T-helper 1 cell treated with Interleukin-12 subunit alpha and Interleukin-12 subunit beta and Interleukin-4 antibody, amounts not matched to agents 30 μg/mL and 1 μg/mL, for 36 hours (primary cell): Measurements from ENCODE around the gene MPPE1.
"Not testable (repeated sequence)": the region's sequence is repeated elsewhere in the genome, so short reads cannot be mapped to it uniquely, and the experiment has no call there.

Experiments
- H3K27ac Mint-ChIP-seq: one replicate; pipeline ENCODE4 v1.8.0; 2021; ENCODE audit warnings: mild to moderate bottlenecking, mixed read lengths
- H3K27me3 Mint-ChIP-seq: one replicate; pipeline ENCODE4 v1.8.0; 2021; ENCODE audit warnings: low read depth, mixed read lengths
- H3K36me3 Mint-ChIP-seq: one replicate; pipeline ENCODE4 v1.8.0; 2021; ENCODE audit warnings: low read depth, mixed read lengths
- H3K4me1 Mint-ChIP-seq: one replicate; pipeline ENCODE4 v1.8.0; 2021; ENCODE audit warnings: low read depth, mixed read lengths
- H3K4me3 Mint-ChIP-seq: one replicate; pipeline ENCODE4 v1.8.0; 2021; ENCODE audit warnings: mild to moderate bottlenecking, moderate library complexity, mixed read lengths
- H3K9me3 Mint-ChIP-seq: one replicate; pipeline ENCODE4 v1.8.0; 2021; ENCODE audit warnings: mixed read lengths

MPPE1 gene

DNA sequence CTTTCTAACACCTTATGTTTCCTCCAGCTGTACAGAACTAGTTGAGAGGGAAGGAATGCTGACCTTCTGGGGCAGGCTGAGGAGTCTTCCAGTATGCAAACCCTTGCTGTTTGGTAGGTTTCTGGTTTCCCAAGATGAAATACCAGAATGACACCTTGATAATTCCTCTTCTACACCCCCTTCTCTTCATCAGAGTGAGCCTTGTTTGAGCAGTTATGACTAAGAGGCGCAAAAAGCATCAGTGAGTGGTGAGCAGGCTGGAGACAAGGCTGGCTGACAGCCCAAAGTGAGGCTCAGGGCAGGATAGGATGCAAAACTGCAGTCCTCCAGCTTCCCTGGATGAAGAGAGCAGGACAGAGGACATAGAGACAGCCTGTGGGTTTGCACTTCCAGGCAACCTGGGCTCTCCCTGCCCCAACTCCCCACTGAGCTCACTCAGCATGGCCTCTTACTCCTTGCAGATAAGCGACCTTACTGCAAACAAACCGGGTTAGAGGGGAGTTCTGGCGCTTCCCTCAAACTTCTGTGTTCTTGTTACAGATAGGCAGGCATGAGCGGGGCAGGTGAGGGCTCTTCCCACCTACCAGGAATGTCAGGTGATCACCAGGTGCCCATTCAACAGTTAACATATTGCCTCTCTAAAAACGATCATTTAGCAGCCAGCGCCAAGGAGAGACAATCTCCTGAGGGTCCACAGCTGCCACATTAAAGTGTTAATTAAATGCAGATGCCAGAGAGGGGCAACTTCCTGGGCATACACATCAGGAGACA is 5.4 kb downstream of the MPPE1 start:
- H3K27ac Mint-ChIP-seq, result no peak overlapping the region

DNA sequence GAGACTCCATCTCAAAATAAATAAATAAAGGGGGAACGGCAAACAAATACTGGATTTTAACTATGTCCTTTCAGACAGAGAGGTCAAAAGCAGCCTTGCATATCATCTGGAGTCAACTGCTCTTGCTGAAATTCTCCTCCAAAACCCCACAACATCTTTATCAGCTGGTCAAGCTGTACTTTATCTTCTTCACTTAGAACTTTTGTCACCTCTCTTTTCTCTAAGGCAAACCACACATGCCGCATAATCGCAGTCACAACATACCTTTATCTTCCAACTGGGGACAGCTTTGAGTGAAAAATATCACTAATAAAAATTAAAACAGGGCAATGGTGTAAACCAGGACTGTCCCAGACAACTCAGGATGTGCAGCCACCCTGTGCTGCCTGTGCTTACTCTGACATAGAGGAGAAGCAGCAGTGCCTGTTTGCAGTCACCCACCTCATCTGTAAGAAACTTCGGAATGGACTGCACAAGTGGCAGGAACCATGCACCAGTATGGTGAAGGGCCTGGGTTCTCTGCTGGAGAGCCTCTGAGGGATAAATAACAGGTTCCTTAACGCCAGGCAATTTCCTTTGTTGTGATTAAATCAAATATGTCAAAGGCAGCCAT is 6.2 kb downstream of the MPPE1 start:
- Mint-ChIP-seq H3K9me3 (no peaks in the 10 kb centered on the region), H3K36me3 (peaks cover 22% of the 10 kb centered on the region), H3K27me3 (no peaks in the 10 kb centered on the region), H3K4me1 (peaks cover 9% of the 10 kb centered on the region), H3K4me3 (no peak overlapping the region), H3K27ac (no peak overlapping the region)

More for the DNA sequence above, 5.4 kb downstream of the MPPE1 start:
- H3K4me3 Mint-ChIP-seq, result no peak overlapping the region
- H3K9me3 Mint-ChIP-seq, result no peaks in the 10 kb centered on the region
- peaks cover 14% of the 10 kb centered on the region for H3K4me1 Mint-ChIP-seq
- peaks cover 15% of the 10 kb centered on the region for H3K36me3 Mint-ChIP-seq
- H3K27me3 Mint-ChIP-seq, result no peaks in the 10 kb centered on the region

DNA sequence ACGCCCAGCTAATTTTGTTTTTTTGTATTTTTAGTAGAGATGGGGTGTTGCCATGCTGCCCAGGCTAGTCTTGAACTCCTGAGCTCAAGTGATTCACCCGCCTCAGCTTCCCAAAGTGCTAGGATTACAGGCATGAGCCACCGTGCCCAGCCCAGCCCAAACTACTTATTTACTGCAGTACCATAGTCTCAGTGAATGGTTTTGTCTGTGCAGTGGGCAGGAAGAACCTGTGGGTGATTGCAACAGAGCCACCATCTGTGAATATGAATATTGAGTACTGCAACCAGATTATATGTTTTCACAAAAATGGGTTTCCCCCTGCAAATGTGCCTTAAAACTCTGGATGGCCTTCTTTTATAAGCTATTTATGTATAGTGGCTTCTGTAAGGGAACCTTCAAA is 9.1 kb downstream of the MPPE1 start:
- H3K27me3 Mint-ChIP-seq, result no peaks in the 10 kb centered on the region
- no peaks in the 10 kb centered on the region for H3K9me3 Mint-ChIP-seq
- peaks cover 31% of the 10 kb centered on the region for H3K36me3 Mint-ChIP-seq
- no peak overlapping the region for H3K4me3 Mint-ChIP-seq
- no peak overlapping the region for H3K27ac Mint-ChIP-seq
- H3K4me1 Mint-ChIP-seq, result peaks cover 3% of the 10 kb centered on the region

DNA sequence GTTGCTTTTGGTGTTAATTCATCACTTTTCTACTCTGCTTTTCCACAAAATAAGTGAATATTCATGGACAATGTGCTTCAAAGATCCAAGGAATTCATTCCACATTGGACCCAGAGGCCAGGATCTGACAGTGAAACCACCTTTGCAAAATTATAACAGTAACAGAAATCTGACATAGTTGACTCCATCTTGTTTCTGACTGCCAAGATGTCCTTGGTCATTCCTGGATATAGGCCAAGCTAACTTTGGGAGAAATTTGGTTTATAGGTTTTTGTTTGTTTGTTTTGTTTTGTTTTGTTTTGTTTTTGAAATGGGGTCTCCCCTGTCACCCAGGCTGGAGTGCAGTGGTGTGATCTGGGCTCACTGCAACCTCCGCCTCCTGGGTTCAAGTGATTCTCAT is 10.3 kb downstream of the MPPE1 start:
- peaks cover 5% of the 10 kb centered on the region for H3K4me1 Mint-ChIP-seq
- H3K36me3 Mint-ChIP-seq, result peaks cover 35% of the 10 kb centered on the region
- no peaks in the 10 kb centered on the region for H3K27me3 Mint-ChIP-seq
- no peak overlapping the region for H3K4me3 Mint-ChIP-seq
- no peaks in the 10 kb centered on the region for H3K9me3 Mint-ChIP-seq
- no peak overlapping the region for H3K27ac Mint-ChIP-seq

DNA sequence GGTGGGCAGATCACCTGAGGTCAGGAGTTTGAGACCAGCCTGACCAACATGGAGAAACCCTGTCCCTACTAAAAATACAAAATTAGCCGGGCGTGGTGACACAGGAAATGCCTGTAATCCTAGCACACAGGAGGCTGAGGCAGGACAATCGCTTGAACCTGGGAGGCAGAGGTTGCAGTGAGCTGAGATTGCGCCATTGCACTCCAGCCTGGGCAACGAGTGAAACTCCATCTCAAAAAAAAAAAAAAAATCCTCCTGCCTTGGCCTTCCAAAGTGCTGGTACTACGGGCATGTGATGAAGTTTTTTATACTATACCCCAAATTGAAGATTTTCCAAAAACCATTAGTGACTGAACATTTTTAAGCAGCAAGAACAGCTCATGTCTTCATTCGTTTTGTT is 15.7 kb downstream of the MPPE1 start:
- H3K9me3 Mint-ChIP-seq, H3K4me1 Mint-ChIP-seq, H3K27ac Mint-ChIP-seq, H3K27me3 Mint-ChIP-seq, H3K4me3 Mint-ChIP-seq: not testable (repeated sequence)
- H3K36me3 Mint-ChIP-seq, result peaks cover 42% of the 10 kb centered on the region

DNA sequence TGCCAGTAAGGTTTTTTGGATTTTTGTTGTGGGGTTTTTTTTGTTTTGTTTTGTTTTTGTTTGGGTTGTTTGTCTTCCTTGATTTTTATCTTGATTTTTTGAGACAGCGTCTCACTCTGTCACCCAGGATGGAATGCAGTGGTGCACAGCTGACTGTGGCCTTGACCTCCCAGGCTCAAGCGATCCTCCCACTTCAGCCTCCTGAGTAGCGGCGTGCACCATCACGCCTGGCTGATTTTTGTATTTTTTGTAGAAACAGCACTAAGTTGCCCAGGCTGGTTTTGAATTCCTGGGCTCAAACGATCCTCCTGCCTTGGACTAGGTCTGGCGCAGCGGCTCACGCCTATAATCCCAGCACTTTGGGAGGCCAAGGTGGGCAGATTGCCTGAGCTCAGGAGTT is 16.4 kb downstream of the MPPE1 start:
- Mint-ChIP-seq H3K27ac (no peak overlapping the region), H3K4me1 (peaks cover 5% of the 10 kb centered on the region), H3K4me3 (no peak overlapping the region), H3K36me3 (peaks cover 40% of the 10 kb centered on the region), H3K9me3 (no peaks in the 10 kb centered on the region), H3K27me3 (no peaks in the 10 kb centered on the region)

DNA sequence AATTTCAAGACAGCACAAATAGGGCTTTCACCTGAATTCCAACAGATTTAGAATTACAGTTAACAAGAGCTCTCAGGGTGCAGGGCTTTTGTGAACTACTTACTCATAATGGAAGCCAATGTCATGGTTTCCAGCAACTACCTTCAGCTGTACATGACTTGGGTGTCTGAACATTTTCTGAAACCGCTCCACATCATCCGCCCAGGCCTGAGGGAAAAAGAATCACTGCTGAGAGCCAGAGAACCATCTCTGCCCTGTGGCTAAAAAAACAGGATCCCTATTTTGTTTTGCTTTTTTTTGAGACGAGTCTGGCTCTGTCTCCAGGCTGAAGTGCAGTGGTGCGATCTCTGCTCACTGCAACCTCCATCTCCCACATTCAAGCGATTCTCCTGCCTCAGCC is 18.8 kb downstream of the MPPE1 start:
- H3K27ac Mint-ChIP-seq, result no peak overlapping the region
- no peaks in the 10 kb centered on the region for H3K27me3 Mint-ChIP-seq
- H3K36me3 Mint-ChIP-seq, result peaks cover 35% of the 10 kb centered on the region
- H3K9me3 Mint-ChIP-seq, result no peaks in the 10 kb centered on the region
- peaks cover 5% of the 10 kb centered on the region for H3K4me1 Mint-ChIP-seq
- H3K4me3 Mint-ChIP-seq, result no peak overlapping the region

DNA sequence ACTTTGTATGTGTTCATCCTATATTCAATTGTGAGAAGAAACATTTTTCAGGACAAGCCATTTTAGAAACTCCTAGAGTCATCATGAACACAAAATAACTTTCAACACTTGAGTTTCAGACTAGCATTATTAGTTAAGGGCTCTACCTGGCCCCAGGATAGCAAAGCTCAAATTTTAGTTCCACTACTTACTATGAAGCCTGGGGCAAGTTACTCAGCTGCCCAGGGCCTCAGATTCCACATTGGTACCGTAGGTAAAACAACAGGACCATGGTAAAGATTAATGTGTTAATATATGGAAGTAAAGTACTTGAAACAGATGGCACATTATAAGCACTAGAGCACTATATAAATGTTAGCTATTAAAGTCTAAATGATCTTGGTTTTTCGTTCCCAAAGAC is 19.4 kb downstream of the MPPE1 start:
- Mint-ChIP-seq H3K27ac (no peak overlapping the region), H3K27me3 (no peaks in the 10 kb centered on the region), H3K9me3 (no peaks in the 10 kb centered on the region), H3K4me3 (no peak overlapping the region), H3K36me3 (peaks cover 34% of the 10 kb centered on the region), H3K4me1 (peaks cover 2% of the 10 kb centered on the region)

DNA sequence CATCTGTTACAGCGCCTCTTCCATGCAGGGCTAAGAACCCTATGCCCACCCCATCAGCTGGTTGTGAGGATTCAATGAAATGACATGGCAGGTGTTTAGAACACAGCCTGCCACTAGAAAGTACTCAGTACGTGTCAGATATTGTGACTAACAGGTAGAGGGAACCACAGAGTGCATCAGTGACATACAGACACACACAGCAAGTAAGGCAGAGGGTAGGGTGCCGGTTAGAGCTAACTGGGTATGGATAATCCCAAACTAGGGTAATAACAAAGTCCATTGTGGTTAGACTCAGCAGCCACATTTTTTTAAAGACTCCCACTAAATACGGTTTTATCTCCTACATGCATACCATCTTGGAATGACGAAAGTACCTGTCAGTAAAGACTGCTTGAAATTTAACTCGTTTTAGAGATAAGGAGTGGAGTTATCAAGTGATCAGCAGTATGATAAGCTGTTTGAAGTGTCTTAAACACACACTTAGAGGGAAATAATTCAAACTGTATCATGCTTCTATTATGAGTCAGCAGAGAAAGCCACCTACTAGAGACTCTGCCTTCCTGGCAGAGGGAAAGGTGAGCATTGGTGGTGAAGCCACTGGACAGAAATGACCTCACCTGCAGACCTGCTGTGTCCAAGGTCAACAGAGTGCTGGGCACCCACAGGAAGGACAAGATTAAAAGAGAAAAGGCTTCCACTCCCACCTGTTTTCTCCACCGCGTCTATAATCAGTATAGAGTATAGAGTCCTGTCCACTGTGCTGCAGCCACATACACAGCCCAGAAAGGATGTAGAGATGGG is 20.6 kb downstream of the MPPE1 start:
- no peaks in the 10 kb centered on the region for H3K9me3 Mint-ChIP-seq
- H3K4me3 Mint-ChIP-seq, result no peak overlapping the region
- H3K27me3 Mint-ChIP-seq, result no peaks in the 10 kb centered on the region
- peaks cover 26% of the 10 kb centered on the region for H3K36me3 Mint-ChIP-seq
- H3K4me1 Mint-ChIP-seq, result no peaks in the 10 kb centered on the region
- no peak overlapping the region for H3K27ac Mint-ChIP-seq

DNA sequence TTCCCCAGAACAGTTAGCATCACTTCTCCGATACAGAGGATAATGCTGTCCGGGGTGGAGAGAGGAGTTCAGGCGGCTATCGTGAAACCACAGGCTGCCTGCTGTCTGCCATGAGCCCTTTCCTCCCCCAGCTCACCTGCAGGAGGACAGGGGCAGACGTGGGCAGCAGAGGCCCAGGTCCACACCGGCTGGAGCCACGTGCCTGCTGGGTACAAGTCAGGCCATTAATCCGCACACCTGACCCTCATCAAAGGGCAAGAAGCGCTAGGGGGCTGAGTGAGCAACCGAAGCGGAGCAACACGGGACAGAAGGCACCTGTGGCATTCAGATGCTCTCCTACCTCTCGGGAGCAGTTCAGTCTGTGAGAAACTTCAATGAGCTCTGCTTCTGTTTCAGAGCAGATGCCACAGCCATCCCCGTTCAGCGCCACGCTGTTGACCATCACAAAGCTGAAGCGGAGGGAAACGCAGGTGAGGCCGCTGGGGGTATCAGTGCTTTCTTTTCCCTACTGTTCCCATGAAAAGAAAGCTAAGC is 21.5 kb downstream of the MPPE1 start:
- H3K4me3 Mint-ChIP-seq, result no peak overlapping the region
- H3K9me3 Mint-ChIP-seq, result no peaks in the 10 kb centered on the region
- H3K27me3 Mint-ChIP-seq, result no peaks in the 10 kb centered on the region
- no peaks in the 10 kb centered on the region for H3K4me1 Mint-ChIP-seq
- H3K27ac Mint-ChIP-seq, result no peak overlapping the region
- peaks cover 24% of the 10 kb centered on the region for H3K36me3 Mint-ChIP-seq

DNA sequence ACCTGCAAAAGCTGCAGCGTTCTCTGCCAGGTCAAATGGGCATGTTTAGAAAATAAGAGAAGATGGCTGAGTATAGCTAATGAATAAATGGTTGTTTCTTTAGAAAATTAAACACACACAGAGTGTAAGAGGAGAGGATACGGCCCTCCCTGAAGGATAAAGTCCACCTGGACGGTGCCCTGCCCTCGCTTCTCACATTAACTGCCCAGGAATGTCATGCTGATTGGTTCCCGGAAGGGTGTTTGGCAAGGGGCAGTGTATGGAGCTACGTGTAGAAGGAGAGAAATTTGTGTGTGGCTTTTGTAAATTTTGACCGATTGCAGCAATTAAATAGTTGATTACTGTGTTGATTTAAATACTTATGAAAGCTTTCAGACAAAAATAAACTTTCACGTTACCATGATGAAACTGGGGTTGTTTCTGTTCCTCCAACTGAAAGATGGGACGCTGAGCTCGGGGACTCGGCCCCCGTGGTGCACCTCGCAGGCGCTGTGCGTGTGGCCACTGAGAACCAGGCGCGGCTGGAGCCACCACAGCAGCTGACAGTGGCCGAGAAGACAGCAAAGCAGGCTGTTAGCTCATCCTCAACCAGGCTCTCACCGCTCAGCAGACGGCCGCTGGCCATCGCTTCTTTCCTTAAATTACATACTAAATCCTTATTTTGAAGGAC is 22.7 kb downstream of the MPPE1 start:
- H3K4me3 Mint-ChIP-seq, result no peak overlapping the region
- no peaks in the 10 kb centered on the region for H3K9me3 Mint-ChIP-seq
- H3K27ac Mint-ChIP-seq, result no peak overlapping the region
- no peaks in the 10 kb centered on the region for H3K4me1 Mint-ChIP-seq
- H3K36me3 Mint-ChIP-seq, result peaks cover 21% of the 10 kb centered on the region
- H3K27me3 Mint-ChIP-seq, result no peaks in the 10 kb centered on the region

DNA sequence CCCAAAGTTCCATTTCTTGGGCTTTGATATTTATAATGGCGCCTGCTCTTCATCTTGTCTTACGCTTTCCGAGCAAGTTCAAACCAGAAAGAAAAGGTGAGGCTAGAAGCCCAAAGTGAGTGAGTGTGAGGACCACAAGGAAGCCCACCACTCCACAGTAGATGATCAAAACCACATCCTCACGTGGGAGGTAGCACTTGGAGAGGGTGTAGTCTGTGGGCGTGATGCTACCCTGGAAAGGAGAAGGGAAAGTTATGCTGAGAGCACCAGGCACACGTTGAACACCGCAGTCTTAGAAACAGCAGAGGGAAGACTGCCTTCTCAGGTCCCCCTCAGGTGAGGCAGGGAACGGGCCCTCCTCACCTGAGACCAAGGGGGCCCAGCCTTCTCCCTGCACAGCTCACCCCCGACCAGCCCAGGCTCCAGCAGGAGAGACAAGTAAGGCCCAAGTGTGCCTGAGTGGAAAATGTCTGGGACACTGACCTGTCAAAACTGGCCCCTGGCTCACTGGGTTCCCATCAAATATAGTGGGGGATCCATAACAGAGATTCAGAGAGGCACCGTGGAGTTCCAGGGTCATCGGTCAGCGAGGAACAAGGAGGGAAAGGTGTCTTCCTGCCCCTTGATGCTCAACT is 23.6 kb downstream of the MPPE1 start:
- peaks cover 20% of the 10 kb centered on the region for H3K36me3 Mint-ChIP-seq
- H3K9me3 Mint-ChIP-seq, result no peaks in the 10 kb centered on the region
- H3K4me3 Mint-ChIP-seq, result no peak overlapping the region
- H3K4me1 Mint-ChIP-seq, result no peaks in the 10 kb centered on the region
- H3K27me3 Mint-ChIP-seq, result no peaks in the 10 kb centered on the region
- H3K27ac Mint-ChIP-seq, result no peak overlapping the region

DNA sequence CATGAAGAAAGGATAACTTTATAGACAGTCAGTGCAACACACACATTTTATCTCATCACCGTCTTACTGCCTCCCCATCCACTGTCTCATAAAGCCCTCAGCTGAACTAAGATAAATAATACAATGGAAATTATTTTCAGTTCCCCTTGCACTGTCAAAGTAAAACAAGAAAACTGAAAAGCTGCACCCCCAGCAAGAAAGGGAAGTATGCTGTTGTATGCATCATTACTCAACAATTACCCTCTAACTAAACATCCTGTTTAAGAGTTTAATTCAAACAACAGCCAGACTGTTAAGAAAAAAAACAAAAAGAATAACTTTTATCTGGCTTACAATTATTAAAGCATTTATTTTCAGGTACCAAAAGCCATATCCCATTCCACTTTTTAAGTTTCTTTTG is 25.0 kb downstream of the MPPE1 start:
- no peaks in the 10 kb centered on the region for H3K9me3 Mint-ChIP-seq
- no peaks in the 10 kb centered on the region for H3K27me3 Mint-ChIP-seq
- H3K36me3 Mint-ChIP-seq, result peaks cover 16% of the 10 kb centered on the region
- no peak overlapping the region for H3K27ac Mint-ChIP-seq
- no peaks in the 10 kb centered on the region for H3K4me1 Mint-ChIP-seq
- no peak overlapping the region for H3K4me3 Mint-ChIP-seq

DNA sequence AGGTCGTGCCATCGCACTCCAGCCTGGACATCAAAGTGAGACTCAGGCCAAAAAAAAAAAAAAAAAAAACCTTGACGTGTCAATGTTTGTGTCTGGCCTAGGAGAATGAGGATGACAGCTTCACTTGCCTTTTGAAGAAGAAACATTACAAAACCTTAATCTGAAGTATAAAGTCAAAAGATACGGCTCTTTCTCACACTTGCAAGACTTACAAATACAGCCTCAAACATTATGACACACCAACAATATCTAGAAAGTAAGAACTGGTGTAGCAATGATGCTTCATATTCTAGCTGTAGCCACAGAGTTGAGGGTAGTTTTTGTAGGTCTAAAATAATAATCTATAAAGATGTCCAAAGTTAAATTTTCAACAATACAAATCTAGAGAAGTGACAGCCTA is 25.5 kb downstream of the MPPE1 start:
- no peaks in the 10 kb centered on the region for H3K9me3 Mint-ChIP-seq
- no peak overlapping the region for H3K4me3 Mint-ChIP-seq
- H3K27ac Mint-ChIP-seq, result no peak overlapping the region
- no peaks in the 10 kb centered on the region for H3K4me1 Mint-ChIP-seq
- H3K27me3 Mint-ChIP-seq, result no peaks in the 10 kb centered on the region
- peaks cover 13% of the 10 kb centered on the region for H3K36me3 Mint-ChIP-seq
